NB4 (cell line): ENCODE measurements around the gene ZBTB20.

Experiments
- DNase-seq: peaks from one replicate; pipeline ENCODE4 v3.0.0; 2010; ENCODE audit warnings: low read depth
- H3K4me3 ChIP-seq: one replicate; pipeline ENCODE4 v1.5.1; 2011; ENCODE audit warnings: mild to moderate bottlenecking, low read depth, low read length, moderate library complexity
- MYC ChIP-seq: IDR thresholded peaks from 2 replicates; pipeline ENCODE4 v1.6.1; 2011; ENCODE audit warnings: low read depth, low read length
- POLR2A ChIP-seq: IDR thresholded peaks from 2 replicates; pipeline ENCODE4 v1.6.1; 2011; ENCODE audit warnings: mild to moderate bottlenecking; ENCODE audit not compliant: insufficient read length; ENCODE audit errors: extremely low read depth
- TF ChIP-seq, protein P1 (sequence below): IDR thresholded peaks from one replicate; pipeline ENCODE4 v1.5.1; 2012; ENCODE audit warnings: low read depth, low read length
- TF ChIP-seq, protein P2 (sequence below): IDR thresholded peaks from 2 replicates; pipeline ENCODE4 v1.6.1; 2011; ENCODE audit warnings: low read depth, low read length

ZBTB20 gene

DNA sequence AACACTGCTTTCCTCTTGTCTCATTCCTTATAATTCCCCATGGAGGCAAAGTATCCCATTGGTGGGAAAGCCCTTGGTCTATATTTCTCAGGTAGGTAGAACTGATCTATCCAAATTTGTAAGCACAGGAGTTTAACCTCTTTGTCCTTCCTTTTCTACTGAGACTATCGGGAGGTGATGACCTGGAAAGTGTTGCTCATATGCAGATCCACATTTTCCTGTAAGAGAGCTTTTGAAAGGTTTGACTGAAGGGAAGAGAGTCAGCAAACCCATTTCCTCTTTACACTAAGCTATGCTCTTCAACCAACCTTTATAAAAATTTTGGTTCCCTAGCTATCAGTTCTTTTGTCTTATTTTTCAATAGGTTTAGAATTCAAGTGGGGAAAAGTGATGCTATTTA lies 652.6 kb downstream of the ZBTB20 start:
- no peak overlapping the region for H3K4me3 ChIP-seq
- no peak for TF ChIP-seq POLR2A
- TF ChIP-seq, protein P1, sequence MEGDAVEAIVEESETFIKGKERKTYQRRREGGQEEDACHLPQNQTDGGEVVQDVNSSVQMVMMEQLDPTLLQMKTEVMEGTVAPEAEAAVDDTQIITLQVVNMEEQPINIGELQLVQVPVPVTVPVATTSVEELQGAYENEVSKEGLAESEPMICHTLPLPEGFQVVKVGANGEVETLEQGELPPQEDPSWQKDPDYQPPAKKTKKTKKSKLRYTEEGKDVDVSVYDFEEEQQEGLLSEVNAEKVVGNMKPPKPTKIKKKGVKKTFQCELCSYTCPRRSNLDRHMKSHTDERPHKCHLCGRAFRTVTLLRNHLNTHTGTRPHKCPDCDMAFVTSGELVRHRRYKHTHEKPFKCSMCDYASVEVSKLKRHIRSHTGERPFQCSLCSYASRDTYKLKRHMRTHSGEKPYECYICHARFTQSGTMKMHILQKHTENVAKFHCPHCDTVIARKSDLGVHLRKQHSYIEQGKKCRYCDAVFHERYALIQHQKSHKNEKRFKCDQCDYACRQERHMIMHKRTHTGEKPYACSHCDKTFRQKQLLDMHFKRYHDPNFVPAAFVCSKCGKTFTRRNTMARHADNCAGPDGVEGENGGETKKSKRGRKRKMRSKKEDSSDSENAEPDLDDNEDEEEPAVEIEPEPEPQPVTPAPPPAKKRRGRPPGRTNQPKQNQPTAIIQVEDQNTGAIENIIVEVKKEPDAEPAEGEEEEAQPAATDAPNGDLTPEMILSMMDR: no peak
- TF ChIP-seq, protein P2, sequence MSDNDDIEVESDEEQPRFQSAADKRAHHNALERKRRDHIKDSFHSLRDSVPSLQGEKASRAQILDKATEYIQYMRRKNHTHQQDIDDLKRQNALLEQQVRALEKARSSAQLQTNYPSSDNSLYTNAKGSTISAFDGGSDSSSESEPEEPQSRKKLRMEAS: no peak
- no peak for TF ChIP-seq MYC
- DNase-seq: no peak

DNA sequence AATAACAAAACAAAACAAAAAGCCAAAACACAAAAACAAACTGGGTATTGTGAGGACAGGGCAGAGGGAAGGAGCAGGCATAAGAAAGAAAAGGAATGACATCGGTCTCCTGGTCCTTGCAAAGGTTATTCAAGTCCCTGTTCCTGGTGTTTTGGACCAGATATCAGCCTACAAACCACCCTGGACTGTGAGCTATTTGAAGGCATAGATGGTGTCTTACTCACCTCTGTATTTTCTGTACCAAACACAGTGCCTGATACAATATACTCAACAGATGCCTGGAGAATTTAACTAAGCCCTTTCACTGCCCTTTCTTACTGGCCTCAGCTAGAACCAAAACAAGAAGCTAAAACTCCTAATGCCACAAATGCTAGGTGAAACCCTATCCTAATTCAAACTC lies 656.3 kb downstream of the ZBTB20 start:
- no peak for DNase-seq
- TF ChIP-seq, protein P2: no peak
- TF ChIP-seq, protein P1: no peak
- TF ChIP-seq POLR2A (no peak), MYC (no peak)
- no peak overlapping the region for H3K4me3 ChIP-seq

DNA sequence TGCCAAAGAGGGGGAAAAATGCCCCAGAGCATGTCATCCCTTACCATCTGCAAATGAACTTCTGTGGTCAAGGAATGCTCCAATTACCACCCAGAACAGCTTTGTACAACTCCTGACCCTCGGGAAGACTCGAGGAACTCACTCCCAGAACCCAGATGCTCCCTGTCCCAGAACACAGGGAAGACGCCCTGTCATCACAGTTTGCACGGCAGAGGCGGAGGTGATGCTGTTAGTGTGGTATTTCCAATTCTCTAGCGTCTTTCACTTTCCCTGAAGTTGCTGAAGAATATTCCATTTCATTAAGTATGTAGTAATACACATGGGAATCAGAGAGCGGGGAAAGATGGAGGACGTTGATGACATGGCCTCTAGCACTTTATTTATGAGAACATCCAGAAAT lies 659.6 kb downstream of the ZBTB20 start:
- H3K4me3 ChIP-seq: no peak overlapping the region
- TF ChIP-seq, protein P1: no peak
- TF ChIP-seq MYC: no peak
- TF ChIP-seq POLR2A: no peak
- TF ChIP-seq, protein P2: no peak
- no peak for DNase-seq

DNA sequence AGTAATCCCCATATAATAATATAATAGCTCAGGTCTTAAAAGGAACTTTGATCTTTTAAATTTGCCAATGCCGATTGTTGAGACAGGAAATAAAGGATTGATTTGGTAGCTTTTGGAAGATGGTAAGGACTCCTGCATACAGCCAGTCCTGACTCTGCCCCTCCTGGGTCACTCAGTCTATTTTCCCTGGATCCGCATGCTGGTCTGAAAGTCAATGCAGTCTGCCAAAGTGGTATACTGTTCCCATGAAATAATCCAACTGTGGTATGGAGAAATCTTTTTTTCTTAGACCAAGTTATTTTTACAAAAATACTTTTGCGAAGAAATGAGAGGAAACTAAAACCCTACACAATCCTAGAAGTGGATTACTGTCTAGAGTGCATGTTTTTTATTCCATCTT lies 662.2 kb downstream of the ZBTB20 start:
- DNase-seq: no peak
- TF ChIP-seq, protein P2: no peak
- TF ChIP-seq MYC (no peak), POLR2A (no peak)
- TF ChIP-seq, protein P1: no peak
- H3K4me3 ChIP-seq: no peak overlapping the region

DNA sequence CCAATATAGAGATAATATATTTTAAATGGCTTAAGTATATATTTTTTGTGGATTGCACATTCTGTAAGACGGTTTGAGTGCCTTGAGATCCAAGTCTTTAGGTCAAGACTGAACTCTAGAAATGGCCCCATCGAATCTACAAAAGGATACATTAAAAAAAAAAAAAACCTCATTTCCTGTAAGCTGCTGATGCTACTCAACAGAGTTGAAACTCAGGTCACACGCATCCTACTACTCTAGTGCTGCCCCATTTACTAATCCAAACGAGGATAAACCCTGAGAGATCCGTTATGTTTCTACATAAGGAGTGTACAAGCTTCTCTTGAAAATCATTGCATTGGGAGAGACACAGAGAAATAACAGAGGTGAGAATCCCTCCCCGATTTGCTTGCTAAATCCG lies 666.0 kb downstream of the ZBTB20 start:
- TF ChIP-seq MYC (no peak), POLR2A (no peak)
- TF ChIP-seq, protein P1: no peak
- TF ChIP-seq, protein P2: no peak
- no peak overlapping the region for H3K4me3 ChIP-seq
- DNase-seq: no peak

DNA sequence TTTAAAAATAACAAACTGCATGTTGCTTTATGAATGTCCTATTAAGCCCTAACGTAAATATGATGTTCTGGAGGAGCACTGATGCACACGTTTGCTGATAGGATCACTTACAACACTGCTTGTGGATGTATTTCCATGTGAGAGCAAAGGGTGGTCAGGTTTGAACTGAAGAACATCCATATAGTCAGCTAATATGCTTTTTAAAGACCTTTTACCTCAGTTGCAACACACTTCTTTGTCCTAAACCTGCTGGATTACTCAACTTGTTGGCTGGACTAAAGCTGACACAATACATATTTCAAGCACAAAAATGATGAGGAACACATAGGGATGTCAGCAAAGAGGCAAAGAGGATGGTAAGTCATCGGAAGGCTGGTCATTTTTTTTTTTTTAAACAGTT lies 666.6 kb downstream of the ZBTB20 start:
- TF ChIP-seq MYC (no peak), POLR2A (no peak)
- TF ChIP-seq, protein P2: no peak
- TF ChIP-seq, protein P1: no peak
- DNase-seq: no peak
- H3K4me3 ChIP-seq: no peak overlapping the region
